Liver (tissue), 9 donors: ENCODE results near the gene PPFIA4. TPM values are rescaled to one million over a fixed set of nuclear protein-coding genes. Genes with fewer than 3 reads are reported as not detected.

ENCODE experiments used
- DNase-seq: peaks from one replicate; pipeline ENCODE4 v3.0.0-alpha.2; 2017; ENCODE audit warnings: low spot score
- H3K27ac ChIP-seq, 2 donors: one replicate each; pipeline ENCODE4 v1.7.0; 2013; ENCODE audit warnings: inconsistent platforms in 2 of 2, low read length in 2 of 2, control low read depth in 1 of 2, low read depth in 1 of 2, mild to moderate bottlenecking in 1 of 2
- H3K27me3 ChIP-seq, 4 donors: one replicate each; pipeline versions ENCODE4 v1.6.1 to v1.7.0; 2013; ENCODE audit warnings: low read length in 3 of 4, inconsistent platforms in 1 of 4, mild to moderate bottlenecking in 1 of 4, moderate library complexity in 1 of 4; ENCODE audit not compliant: control insufficient read depth in 4 of 4, insufficient read depth in 4 of 4
- H3K36me3 ChIP-seq, 4 donors: one replicate each; pipeline versions ENCODE4 v1.6.1 to v1.7.0; 2013; ENCODE audit warnings: low read length in 3 of 4, mild to moderate bottlenecking in 3 of 4, low read depth in 1 of 4, moderate library complexity in 1 of 4; ENCODE audit not compliant: control insufficient read depth in 4 of 4, insufficient read depth in 3 of 4
- H3K4me1 ChIP-seq, 4 donors: one replicate each; pipeline versions ENCODE4 v1.6.1 to v1.7.0; 2013; ENCODE audit warnings: low read length in 3 of 4, mild to moderate bottlenecking in 3 of 4, moderate library complexity in 1 of 4; ENCODE audit not compliant: control insufficient read depth in 4 of 4, insufficient read depth in 4 of 4
- H3K4me3 ChIP-seq, 3 donors: one replicate each; pipeline versions ENCODE4 v1.6.1 to v1.7.0; 2013; ENCODE audit warnings: low read length in 3 of 3, control low read depth in 1 of 3, low read depth in 1 of 3, mild to moderate bottlenecking in 1 of 3
- H3K9ac ChIP-seq, 2 donors: one replicate each; pipeline ENCODE4 v1.7.0; 2013; ENCODE audit warnings: low read length in 2 of 2, mild to moderate bottlenecking in 2 of 2, moderate library complexity in 2 of 2, control low read depth in 1 of 2, low read depth in 1 of 2
- H3K9me3 ChIP-seq, 4 donors: one replicate each; pipeline versions ENCODE4 v1.6.1 to v1.7.0; 2013; ENCODE audit warnings: low read length in 3 of 4; ENCODE audit not compliant: control insufficient read depth in 4 of 4
- ATF3 ChIP-seq: IDR thresholded peaks from 2 replicates; pipeline ENCODE4 v1.6.1; 2016; ENCODE audit warnings: antibody characterized with exemption
- CTCF ChIP-seq: fragments of 150-350 bp; IDR thresholded peaks from 2 replicates; pipeline ENCODE4 v1.5.1; 2017; ENCODE audit warnings: improper control_type of control experiment, low read depth, low read length; ENCODE audit not compliant: missing input control
- FOXA1 ChIP-seq: IDR thresholded peaks from 2 replicates; pipeline ENCODE4 v1.6.1; 2016; ENCODE audit warnings: antibody characterized with exemption
- FOXA2 ChIP-seq: IDR thresholded peaks from 2 replicates; pipeline ENCODE4 v1.6.1; 2016; ENCODE audit warnings: antibody characterized with exemption
- GABPA ChIP-seq, 2 donors: IDR thresholded peaks in 1 of 2; conservative IDR thresholded peaks in 1 of 2; 2 replicates each; pipeline ENCODE4 v1.6.1; 2016; ENCODE audit warnings: antibody characterized with exemption in 2 of 2, mild to moderate bottlenecking in 1 of 2, moderate library complexity in 1 of 2
- HNF4A ChIP-seq, 2 donors: conservative IDR thresholded peaks; 2 replicates each; pipeline ENCODE4 v1.6.1; 2016; ENCODE audit warnings: antibody characterized with exemption in 2 of 2, mild to moderate bottlenecking in 2 of 2
- HNF4G ChIP-seq: IDR thresholded peaks from 2 replicates; pipeline ENCODE4 v1.6.1; 2016; ENCODE audit warnings: antibody characterized with exemption
- JUND ChIP-seq, 2 donors: IDR thresholded peaks; 2 replicates each; pipeline ENCODE4 v1.6.1; 2016; ENCODE audit warnings: antibody characterized with exemption in 2 of 2
- NR2F2 ChIP-seq: IDR thresholded peaks from 2 replicates; pipeline ENCODE4 v1.6.1; 2016; ENCODE audit warnings: antibody characterized with exemption
- RAD21 ChIP-seq, 2 donors: IDR thresholded peaks; 2 replicates each; pipeline ENCODE4 v1.6.1; 2016; ENCODE audit warnings: antibody characterized with exemption in 2 of 2, mild to moderate bottlenecking in 2 of 2
- REST ChIP-seq: IDR thresholded peaks from 2 replicates; pipeline ENCODE4 v1.6.1; 2016; ENCODE audit warnings: antibody characterized with exemption, mild to moderate bottlenecking
- RXRA ChIP-seq, 2 donors: IDR thresholded peaks; 2 replicates each; pipeline ENCODE4 v1.6.1; 2017 to 2018; ENCODE audit warnings: antibody characterized with exemption in 2 of 2, mild to moderate bottlenecking in 1 of 2
- SP1 ChIP-seq: IDR thresholded peaks from 2 replicates; pipeline ENCODE4 v1.6.1; 2018; ENCODE audit warnings: antibody characterized with exemption, mild to moderate bottlenecking
- TAF1 ChIP-seq: conservative IDR thresholded peaks from 2 replicates; pipeline ENCODE4 v1.6.1; 2016; ENCODE audit warnings: antibody characterized with exemption, mild to moderate bottlenecking
- YY1 ChIP-seq: IDR thresholded peaks from 2 replicates; pipeline ENCODE4 v1.6.1; 2016; ENCODE audit warnings: antibody characterized with exemption, mild to moderate bottlenecking
- ZBTB33 ChIP-seq: IDR thresholded peaks from 2 replicates; pipeline ENCODE4 v1.6.1; 2016; ENCODE audit warnings: antibody characterized with exemption
- WGBS: extraction: QIAGEN DNeasy Blood & Tissue Kit; methylation state at CpG from one replicate; pipeline ENCODE4 v1.1.7; 2013; 5-methylcytosine and 5-hydroxymethylcytosine counted together
- polyA plus RNA-seq, 2 donors: library from polyadenylated mRNA; stranded (reverse) in 1 of 2; unstranded in 1 of 2; fragments of 200-250 nt in 1 of 2; fragments of >200 nt in 1 of 2; fragmentation: Nextera tagmentation in 1 of 2; extraction: Ambion mirVana in 1 of 2; gene quantifications; one replicate each; pipeline versions ENCODE4 v1.2.1 to v1.2.3, GENCODE V29; 2013 to 2015
- total RNA-seq, 2 donors: library from RNA; depleted of rRNA; stranded (reverse); fragments of >200 nt; gene quantifications; one replicate each; pipeline ENCODE4 v1.2.3, GENCODE V29; 2014
- donor health status: healthy.
- donor health status: healthy.
- donor health status: healthy.
- donor health status: healthy.
- donor health status: healthy.

PPFIA4 gene
- total and polyA plus RNA-seq, 4 donors, result 0.07 to 0.33 (median 0.15) TPM

- no peak overlapping the region for H3K27ac ChIP-seq
- H3K36me3 ChIP-seq, result no peaks in the 10 kb centered on the region
- no peaks in the 10 kb centered on the region for H3K27me3 ChIP-seq
- WGBS, result 88% methylated on average over 3 of the region's 3 CpGs
- H3K9me3 ChIP-seq, result no peaks in the 10 kb centered on the region
- TF ChIP-seq CTCF, result no peak
- TF ChIP-seq TAF1, result no peak
- TF ChIP-seq GABPA (IDR thresholded peaks at IDR 0.05 in 1 of 2, conservative IDR thresholded peaks at IDR 0.05 in 1 of 2), result no peak
- no peak for TF ChIP-seq FOXA1
- TF ChIP-seq HNF4G, result no peak
- TF ChIP-seq REST, result no peak
- no peak for TF ChIP-seq NR2F2
- no peak for TF ChIP-seq JUND (IDR thresholded peaks at IDR 0.05)
- no peak for TF ChIP-seq RAD21 (IDR thresholded peaks at IDR 0.05)
- no peak for TF ChIP-seq HNF4A (conservative IDR thresholded peaks at IDR 0.05)
- no peak for TF ChIP-seq RXRA (IDR thresholded peaks at IDR 0.05)
- no peak for TF ChIP-seq ZBTB33
- TF ChIP-seq FOXA2, result no peak
- TF ChIP-seq YY1, result no peak
- TF ChIP-seq ATF3, result no peak
- H3K9ac ChIP-seq, result no peak overlapping the region
- H3K4me1 ChIP-seq, result peaks cover 0 to 9% (median 0%) of the 10 kb centered on the region in 4 donors
- no peak overlapping the region for H3K4me3 ChIP-seq
- DNase-seq, result no peak
Observed at GRCh38 chr1:203088441-203088840, 62.1 kb downstream of the PPFIA4 start.

GRCh38 chr1:203089001-203089650, 62.8 kb downstream of the PPFIA4 start:
- Histone ChIP-seq H3K9me3 (no peaks in the 10 kb centered on the region), H3K4me3 (no peak overlapping the region), H3K27ac (no peak overlapping the region), H3K36me3 (no peaks in the 10 kb centered on the region), H3K9ac (no peak overlapping the region), H3K4me1 (peaks cover 0 to 8% (median 0%) of the 10 kb centered on the region in 4 donors), H3K27me3 (no peaks in the 10 kb centered on the region)
- no peak for DNase-seq
- WGBS, result 82% methylated on average over 7 of the region's 7 CpGs
- TF ChIP-seq GABPA (IDR thresholded peaks at IDR 0.05 in 1 of 2, conservative IDR thresholded peaks at IDR 0.05 in 1 of 2), result no peak
- no peak for TF ChIP-seq SP1
- TF ChIP-seq FOXA2, result no peak
- no peak for TF ChIP-seq TAF1
- TF ChIP-seq REST, result no peak
- TF ChIP-seq ZBTB33, result no peak
- no peak for TF ChIP-seq RAD21 (IDR thresholded peaks at IDR 0.05)
- TF ChIP-seq YY1, result no peak
